Natural killer cell (primary cell): ENCODE data around the gene AKAP8. TPM values are rescaled to one million over a fixed set of nuclear protein-coding genes. Genes with fewer than 3 reads are reported as not detected.

Experiments used
- ATAC-seq, 3 donors: fragments of 150-1000 bp in 2 of 3; fragments of 200-7000 bp in 1 of 3; cut with Tn5 transposase; 1 replicate in 1 of 3; 2 replicates in 2 of 3; pipeline ENCODE4 v1.10.0; 2021; ENCODE audit warnings: mild to moderate bottlenecking in 2 of 3, moderate library complexity in 2 of 3
- DNase-seq, 2 donors: peaks; one replicate each; pipeline versions ENCODE4 v3.0.0 to v3.0.0-alpha.2; 2013 to 2021; ENCODE audit warnings: mixed read lengths in 1 of 2
- H3K27ac ChIP-seq: one replicate; pipeline ENCODE4 v1.5.1; 2013; ENCODE audit warnings: mild to moderate bottlenecking, low read length
- H3K27me3 ChIP-seq: one replicate; pipeline ENCODE4 v1.6.1; 2013; ENCODE audit warnings: low read length; ENCODE audit not compliant: control insufficient read depth, insufficient read depth
- H3K36me3 ChIP-seq: one replicate; pipeline ENCODE4 v1.6.1; 2013; ENCODE audit warnings: low read length; ENCODE audit not compliant: control insufficient read depth, insufficient read depth
- H3K4me1 ChIP-seq: one replicate; pipeline ENCODE4 v1.6.1; 2013; ENCODE audit warnings: low read length; ENCODE audit not compliant: control insufficient read depth, insufficient read depth
- H3K4me3 ChIP-seq: one replicate; pipeline ENCODE4 v1.5.1; 2013; ENCODE audit warnings: low read length
- H3K9me3 ChIP-seq: one replicate; pipeline ENCODE4 v1.6.1; 2013; ENCODE audit warnings: low read length; ENCODE audit not compliant: control insufficient read depth, insufficient read depth
- H3K27ac Mint-ChIP-seq, 2 donors: one replicate each; pipeline ENCODE4 v1.8.0; 2022; ENCODE audit warnings: mild to moderate bottlenecking in 2 of 2, mixed read lengths in 2 of 2, moderate library complexity in 1 of 2
- H3K27me3 Mint-ChIP-seq, 2 donors: one replicate each; pipeline ENCODE4 v1.8.0; 2022; ENCODE audit warnings: low read depth in 2 of 2, mixed read lengths in 2 of 2
- H3K36me3 Mint-ChIP-seq: one replicate; pipeline ENCODE4 v1.8.0; 2022; ENCODE audit warnings: mixed read lengths
- H3K4me1 Mint-ChIP-seq, 2 donors: one replicate each; pipeline ENCODE4 v1.8.0; 2022; ENCODE audit warnings: mixed read lengths in 2 of 2
- H3K4me3 Mint-ChIP-seq: one replicate; pipeline ENCODE4 v1.8.0; 2022; ENCODE audit warnings: mild to moderate bottlenecking, moderate library complexity, mixed read lengths
- H3K9me3 Mint-ChIP-seq, 2 donors: one replicate each; pipeline ENCODE4 v1.8.0; 2022; ENCODE audit warnings: mixed read lengths in 2 of 2
- CTCF ChIP-seq: fragments of 200-600 bp; IDR thresholded peaks from one replicate; pipeline ENCODE4 v1.8.0; 2022; ENCODE audit warnings: antibody characterized with exemption
- WGBS: methylation state at CpG from one replicate; pipeline ENCODE4 v1.1.7; 2013; ENCODE audit warnings: missing lambda C conversion rate; ENCODE audit not compliant: insufficient coverage; 5-methylcytosine and 5-hydroxymethylcytosine counted together
- intact Hi-C: fragments of 100-400 bp; cut with micrococcal nuclease; formaldehyde crosslinking; loops from one replicate; pipeline ENCODE4 v1.14.2; 2022
- total RNA-seq, 4 donors: library from RNA; stranded (reverse); fragments of 120-200 nt in 1 of 4; gene quantifications; one replicate each; pipeline versions ENCODE4 v1.2.3 to v1.2.4, GENCODE V29; 2013 to 2022

AKAP8 gene
- total RNA-seq, 3 donors from 2014 or later (not counting 1 experiment from before 2014, with no cell fraction given): 65.3 to 87.6 (median 76.9) TPM

GRCh38 chr19:15424121-15424520 lies 44.5 kb upstream of the AKAP8 start:
- Mint-ChIP-seq H3K27ac (no peak overlapping the region), H3K4me3 (no peak overlapping the region), H3K27me3 (no peaks in the 10 kb centered on the region), H3K4me1 (peaks cover 7 to 8% of the 10 kb centered on the region in 2 donors), H3K36me3 (no peaks in the 10 kb centered on the region), H3K9me3 (no peaks in the 10 kb centered on the region)
- H3K4me3 ChIP-seq: no peak overlapping the region
- no peak for DNase-seq
- intact Hi-C loops: no loop called here
- no peaks in the 10 kb centered on the region for H3K9me3 ChIP-seq
- peaks cover 6% of the 10 kb centered on the region for H3K4me1 ChIP-seq
- ATAC-seq: no peak
- no peak for TF ChIP-seq CTCF
- 98% methylated on average over 13 of the region's 13 CpGs for WGBS
- no peak overlapping the region for H3K27ac ChIP-seq
- no peaks in the 10 kb centered on the region for H3K27me3 ChIP-seq
- H3K36me3 ChIP-seq: peaks cover 43% of the 10 kb centered on the region

- ATAC-seq (no peak), DNase-seq (no peak)
- intact Hi-C loops: no loop called here
- Mint-ChIP-seq H3K9me3 (no peaks in the 10 kb centered on the region), H3K27me3 (no peaks in the 10 kb centered on the region), H3K4me1 (peaks cover 13 to 18% of the 10 kb centered on the region in 2 donors), H3K27ac (no peak overlapping the region), H3K36me3 (no peaks in the 10 kb centered on the region), H3K4me3 (no peak overlapping the region)
- H3K27ac ChIP-seq: no peak overlapping the region
- WGBS: over 99% methylated on average over 6 of the region's 6 CpGs
- no peaks in the 10 kb centered on the region for H3K27me3 ChIP-seq
- no peak for TF ChIP-seq CTCF
- peaks cover 10% of the 10 kb centered on the region for H3K4me1 ChIP-seq
- no peak overlapping the region for H3K4me3 ChIP-seq
- no peaks in the 10 kb centered on the region for H3K9me3 ChIP-seq
- H3K36me3 ChIP-seq: peaks cover 42% of the 10 kb centered on the region
These were observed 43.5 kb upstream of the AKAP8 start for GRCh38 chr19:15423130-15423529.

GRCh38 chr19:15422296-15423075 lies 42.9 kb upstream of the AKAP8 start:
- Mint-ChIP-seq H3K27me3 (no peaks in the 10 kb centered on the region), H3K9me3 (no peaks in the 10 kb centered on the region), H3K27ac (no peak overlapping the region), H3K4me3 (no peak overlapping the region), H3K4me1 (peaks cover 20 to 25% of the 10 kb centered on the region in 2 donors), H3K36me3 (no peaks in the 10 kb centered on the region)
- TF ChIP-seq CTCF: no peak
- H3K36me3 ChIP-seq: peaks cover 38% of the 10 kb centered on the region
- H3K9me3 ChIP-seq: no peaks in the 10 kb centered on the region
- peaks cover 16% of the 10 kb centered on the region for H3K4me1 ChIP-seq
- no peaks in the 10 kb centered on the region for H3K27me3 ChIP-seq
- no peak overlapping the region for H3K4me3 ChIP-seq
- DNase-seq: no peak
- no peak for ATAC-seq
- H3K27ac ChIP-seq: no peak overlapping the region
- intact Hi-C loops: no loop called here
- 91% methylated on average over 22 of the region's 22 CpGs for WGBS
